Lung (tissue), 16 donors: Measurements from ENCODE around the gene PCDHB12. TPM values are rescaled to one million over a fixed set of nuclear protein-coding genes. Genes with fewer than 3 reads are reported as not detected.
"Not testable (repeated sequence)": the region's sequence is repeated elsewhere in the genome, so short reads cannot be mapped to it uniquely, and the experiment has no call there.

Experiments
- ATAC-seq: fragments of 200-7000 bp; cut with Tn5 transposase; one replicate; pipeline ENCODE4 v1.9.1; 2020; ENCODE audit warnings: moderate number of reproducible peaks; ENCODE audit not compliant: insufficient read depth, low FRiP score
- DNase-seq, 3 donors: peaks; one replicate each; pipeline ENCODE4 v3.0.0-alpha.2; 2013 to 2017
- H3K27ac ChIP-seq, 2 donors: one replicate each; pipeline ENCODE4 v1.5.1; 2013; ENCODE audit warnings: mild to moderate bottlenecking in 2 of 2, moderate library complexity in 2 of 2, control low read depth in 1 of 2, inconsistent platforms in 1 of 2, low read depth in 1 of 2, low read length in 1 of 2
- H3K27me3 ChIP-seq, 3 donors: one replicate each; pipeline ENCODE4 v1.5.1; 2013; ENCODE audit warnings: low read length in 2 of 3; ENCODE audit not compliant: control insufficient read depth in 3 of 3, insufficient read depth in 3 of 3
- H3K36me3 ChIP-seq, 4 donors: one replicate each; pipeline ENCODE4 v1.5.1; 2013; ENCODE audit warnings: low read length in 4 of 4, mild to moderate bottlenecking in 1 of 4, moderate library complexity in 1 of 4; ENCODE audit not compliant: control insufficient read depth in 4 of 4, insufficient read depth in 4 of 4
- H3K4me1 ChIP-seq, 5 donors: one replicate each; pipeline ENCODE4 v1.5.1; 2013; ENCODE audit warnings: low read length in 5 of 5, mild to moderate bottlenecking in 2 of 5, moderate library complexity in 1 of 5; ENCODE audit not compliant: control insufficient read depth in 5 of 5, insufficient read depth in 5 of 5
- H3K4me3 ChIP-seq: one replicate; pipeline ENCODE4 v1.5.1; 2013; ENCODE audit warnings: mild to moderate bottlenecking, control low read depth, moderate library complexity
- H3K9ac ChIP-seq, 2 donors: one replicate each; pipeline ENCODE4 v1.5.1; 2013; ENCODE audit warnings: low read length in 2 of 2, control low read depth in 1 of 2; ENCODE audit not compliant: insufficient read depth in 1 of 2
- H3K9me3 ChIP-seq, 4 donors: one replicate each; pipeline ENCODE4 v1.5.1; 2013; ENCODE audit warnings: low read length in 3 of 4, mild to moderate bottlenecking in 1 of 4, moderate library complexity in 1 of 4; ENCODE audit not compliant: control insufficient read depth in 4 of 4, insufficient read depth in 3 of 4
- WGBS, 2 donors: extraction: QIAGEN DNeasy Blood & Tissue Kit; methylation state at CpG; one replicate each; pipeline ENCODE4 v1.1.7; 2013; 5-methylcytosine and 5-hydroxymethylcytosine counted together
- long read RNA-seq, 5 donors: transcript quantifications; one replicate each; lab custom pipeline, GENCODE V29; 2026
- polyA plus RNA-seq, 2 donors: library from polyadenylated mRNA; stranded (reverse); fragments of 200-250 nt; gene quantifications; one replicate each; pipeline ENCODE4 v1.2.1, GENCODE V29; 2013
- total RNA-seq, 2 donors: library from RNA; depleted of rRNA in 1 of 2; stranded (reverse); fragments of >200 nt in 1 of 2; gene quantifications; one replicate each; pipeline ENCODE4 v1.2.1, GENCODE V29; 2014 to 2021
- TF ChIP-seq, protein P1 (sequence below): IDR thresholded peaks from 2 replicates; pipeline ENCODE4 v1.5.1; 2012; ENCODE audit warnings: mild to moderate bottlenecking; ENCODE audit errors: control extremely low read depth, extremely low read depth
- donor health status: control.
- donor health status: control.
- donor health status: Bipolar disorder and iron deficiency.
- donor health status: healthy.
- donor health status: DM: yes; HTN: yes; CAD: no.

PCDHB12 gene
- total RNA-seq (10 to 100 TPM in 1 of 2 donors, 1 to 10 TPM in 1; 2.8 to 10.1 TPM), polyA plus RNA-seq (under 1 TPM; 0.47 to 0.71 TPM)
- long read RNA-seq, donor 1, partial matches to known transcripts, result 0 of 5 reads
- long read RNA-seq, donor 1, other reads (novel, unspliced or antisense), result 0 of 5 reads
- long read RNA-seq, donor 2, partial matches to known transcripts, result 0 of 1 reads
- long read RNA-seq, donor 2, other reads (novel, unspliced or antisense), result 0 of 1 reads
- long read RNA-seq, donor 3, partial matches to known transcripts, result 0 of 2 reads
- long read RNA-seq, donor 3, other reads (novel, unspliced or antisense), result 0 of 2 reads
- long read RNA-seq, donor 4, transcript PCDHB12-201 (1 exons, 3,853 nt), result major isoform, 5 of 6 reads
- long read RNA-seq, donor 4, partial matches to known transcripts, result 0 of 6 reads
- long read RNA-seq, donor 4, other reads (novel, unspliced or antisense), result 0 of 6 reads
- long read RNA-seq, donor 5, transcript PCDHB12-201 (1 exons, 3,853 nt), result major isoform, 12 of 12 reads
- long read RNA-seq, donor 5, partial matches to known transcripts, result 0 of 12 reads
- long read RNA-seq, donor 5, other reads (novel, unspliced or antisense), result 0 of 12 reads

DNA sequence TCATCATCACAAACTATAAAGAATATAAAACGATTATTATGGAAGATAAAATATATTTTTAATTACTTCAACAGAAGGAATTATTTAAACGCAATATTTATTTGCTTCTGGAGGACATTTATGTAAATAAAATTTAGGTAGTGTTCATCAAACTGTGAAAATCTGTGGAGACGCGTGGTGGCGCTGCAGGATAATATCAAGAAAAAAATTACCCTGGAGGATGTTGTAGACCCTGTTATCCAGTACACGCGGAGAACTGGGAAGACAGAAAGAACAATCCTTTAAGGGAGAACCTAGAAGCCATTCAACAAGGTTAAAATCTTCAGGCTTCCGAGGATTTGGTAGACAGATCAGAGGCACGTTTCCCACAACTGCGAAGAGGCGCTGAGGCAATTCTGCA, at the start of gene PCDHB12:
PCDHB12 (plus strand) TSS at position 242 of the 400 bp plus-strand sequence. CDS start 189 bp downstream, outside the sequence.
- Histone ChIP-seq H3K4me1 (peaks cover 0 to 2% (median 0%) of the 10 kb centered on the region in 5 donors), H3K27ac (no peak within 1 kb of the TSS), H3K9me3 (peaks cover 0 to 28% (median 13%) of the 10 kb centered on the region in 4 donors), H3K4me3 (no peak within 1 kb of the TSS), H3K27me3 (no peaks in the 10 kb centered on the region), H3K9ac (no peak within 1 kb of the TSS), H3K36me3 (no peaks in the 10 kb centered on the region)
- TF ChIP-seq, protein P1, sequence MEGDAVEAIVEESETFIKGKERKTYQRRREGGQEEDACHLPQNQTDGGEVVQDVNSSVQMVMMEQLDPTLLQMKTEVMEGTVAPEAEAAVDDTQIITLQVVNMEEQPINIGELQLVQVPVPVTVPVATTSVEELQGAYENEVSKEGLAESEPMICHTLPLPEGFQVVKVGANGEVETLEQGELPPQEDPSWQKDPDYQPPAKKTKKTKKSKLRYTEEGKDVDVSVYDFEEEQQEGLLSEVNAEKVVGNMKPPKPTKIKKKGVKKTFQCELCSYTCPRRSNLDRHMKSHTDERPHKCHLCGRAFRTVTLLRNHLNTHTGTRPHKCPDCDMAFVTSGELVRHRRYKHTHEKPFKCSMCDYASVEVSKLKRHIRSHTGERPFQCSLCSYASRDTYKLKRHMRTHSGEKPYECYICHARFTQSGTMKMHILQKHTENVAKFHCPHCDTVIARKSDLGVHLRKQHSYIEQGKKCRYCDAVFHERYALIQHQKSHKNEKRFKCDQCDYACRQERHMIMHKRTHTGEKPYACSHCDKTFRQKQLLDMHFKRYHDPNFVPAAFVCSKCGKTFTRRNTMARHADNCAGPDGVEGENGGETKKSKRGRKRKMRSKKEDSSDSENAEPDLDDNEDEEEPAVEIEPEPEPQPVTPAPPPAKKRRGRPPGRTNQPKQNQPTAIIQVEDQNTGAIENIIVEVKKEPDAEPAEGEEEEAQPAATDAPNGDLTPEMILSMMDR, result no peak
- ATAC-seq (no peak), DNase-seq (peak; percentile 40 to 64 (median 54))
- 14 to 19% methylated on average over 11 of the region's 11 CpGs for WGBS, 2 donors

DNA sequence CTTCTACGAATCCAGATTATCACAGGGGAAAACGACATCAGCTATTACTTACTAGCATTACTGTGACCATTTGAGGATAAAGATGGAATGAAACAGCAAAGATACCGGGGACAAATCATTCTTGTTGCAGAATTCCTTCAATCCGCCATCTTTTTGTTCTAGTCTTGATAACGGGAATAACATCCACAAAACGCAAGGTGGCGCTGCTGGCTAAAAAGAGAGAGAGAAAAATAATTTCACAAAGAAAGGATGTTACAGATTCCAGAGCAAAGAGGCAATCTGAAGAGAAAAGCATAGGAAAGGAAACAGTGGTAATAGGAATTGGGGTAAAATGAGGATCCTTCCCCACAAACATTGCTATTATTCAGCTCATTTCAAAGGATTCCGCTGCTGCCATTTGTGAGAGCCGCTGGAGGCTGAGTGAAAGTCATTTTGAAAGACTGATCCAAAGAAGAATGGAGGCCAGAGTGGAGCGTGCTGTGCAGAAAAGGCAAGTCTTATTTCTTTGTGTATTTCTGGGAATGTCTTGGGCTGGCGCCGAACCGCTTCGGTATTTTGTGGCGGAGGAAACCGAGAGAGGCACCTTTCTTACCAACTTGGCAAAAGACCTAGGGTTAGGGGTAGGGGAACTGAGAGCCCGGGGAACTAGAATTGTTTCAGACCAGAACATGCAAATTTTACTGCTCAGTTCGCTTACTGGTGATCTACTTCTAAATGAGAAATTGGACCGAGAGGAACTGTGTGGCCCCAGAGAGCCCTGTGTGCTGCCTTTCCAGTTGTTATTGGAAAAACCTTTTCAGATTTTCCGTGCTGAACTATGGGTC, 35.9 kb upstream of the PCDHB12 start, which contains the start of gene PCDHB7:
PCDHB7 (plus strand) TSS at position 264 of the 824 bp plus-strand sequence; CDS start at position 456, 192 bp downstream.
- Histone ChIP-seq H3K9ac (peak within 1 kb of the TSS in 1 of 2 donors; percentile 58), H3K4me1 (no peaks in the 10 kb centered on the region), H3K4me3 (peak within 1 kb of the TSS; percentile 22), H3K9me3 (peaks cover 6 to 31% (median 17%) of the 10 kb centered on the region in 4 donors), H3K27me3 (no peaks in the 10 kb centered on the region), H3K27ac (no peak within 1 kb of the TSS), H3K36me3 (peaks cover 0 to 3% (median 0%) of the 10 kb centered on the region in 4 donors)
- TF ChIP-seq, protein P1, result no peak
- DNase-seq (peak in 2 of 3 donors; percentile 69 to 78), ATAC-seq (no peak)
- 23 to 31% methylated on average over 20 of the region's 20 CpGs for WGBS, 2 donors

DNA sequence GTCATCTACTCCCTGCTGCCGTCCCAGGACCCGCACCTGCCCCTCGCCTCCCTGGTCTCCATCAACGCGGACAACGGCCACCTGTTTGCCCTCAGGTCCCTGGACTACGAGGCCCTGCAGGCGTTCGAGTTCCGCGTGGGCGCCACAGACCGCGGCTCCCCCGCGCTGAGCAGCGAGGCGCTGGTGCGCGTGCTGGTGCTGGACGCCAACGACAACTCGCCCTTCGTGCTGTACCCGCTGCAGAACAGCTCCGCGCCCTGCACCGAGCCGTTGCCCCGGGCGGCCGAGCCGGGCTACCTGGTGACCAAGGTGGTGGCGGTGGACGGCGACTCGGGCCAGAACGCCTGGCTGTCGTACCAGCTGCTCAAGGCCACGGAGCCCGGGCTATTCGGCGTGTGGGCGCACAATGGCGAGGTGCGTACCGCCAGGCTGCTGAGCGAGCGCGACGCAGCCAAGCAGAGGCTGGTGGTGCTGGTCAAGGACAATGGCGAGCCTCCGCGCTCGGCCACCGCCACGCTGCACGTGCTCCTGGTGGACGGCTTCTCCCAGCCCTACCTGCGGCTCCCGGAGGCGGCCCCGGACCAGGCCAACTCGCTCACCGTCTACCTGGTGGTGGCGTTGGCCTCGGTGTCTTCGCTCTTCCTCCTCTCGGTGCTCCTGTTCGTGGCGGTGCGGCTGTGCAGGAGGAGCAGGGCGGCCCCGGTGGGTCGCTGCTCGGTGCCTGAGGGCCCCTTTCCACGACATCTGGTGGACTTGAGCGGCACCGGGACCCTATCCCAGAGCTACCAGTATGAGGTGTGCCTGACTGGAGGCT, 34.0 kb upstream of the PCDHB12 start:
- DNase-seq, result not testable (repeated sequence)
- H3K9me3 ChIP-seq, result peaks cover 6 to 39% (median 23%) of the 10 kb centered on the region in 4 donors

More for the DNA sequence above, 34.0 kb upstream of the PCDHB12 start:
- not testable (repeated sequence) for H3K27ac ChIP-seq, H3K4me3 ChIP-seq, H3K36me3 ChIP-seq, ATAC-seq, H3K27me3 ChIP-seq, H3K9ac ChIP-seq, H3K4me1 ChIP-seq
- 36 to 55% methylated on average over 46 to 79 of the region's 79 CpGs for WGBS, 2 donors
